ENCODE results near the gene EPB41L4B. TPM values are rescaled to one million over a fixed set of nuclear protein-coding genes. Genes with fewer than 3 reads are reported as not detected.

EPB41L4B gene
- total and polyA plus RNA-seq, 3 donors from 2014 or later: 10.9 to 14.5 (median 14.3) TPM

GRCh38 chr9:109255394-109255793 is 65.5 kb downstream of the EPB41L4B start:
- WGBS, 2 donors: 94 to 95% methylated on average over 15 of the region's 15 CpGs
- intact Hi-C loops (cut with DNase I; ENCODE audit: low total_unique reads): no loop called here
- peaks cover 22% of the 10 kb centered on the region for H3K4me1 ChIP-seq

GRCh38 chr9:109254317-109254716 is 66.5 kb downstream of the EPB41L4B start:
- intact Hi-C loops (cut with DNase I; ENCODE audit: low total_unique reads): no loop called here
- H3K27me3 ChIP-seq: no peaks in the 10 kb centered on the region
- H3K4me3 ChIP-seq: no peak overlapping the region
- H3K9me3 ChIP-seq: no peaks in the 10 kb centered on the region
- H3K4me1 ChIP-seq: peaks cover 22% of the 10 kb centered on the region
- DNase-seq: no peak
- no peaks in the 10 kb centered on the region for H3K36me3 ChIP-seq (ENCODE audit: low read depth, missing control alignments)
- TF ChIP-seq CTCF (IDR thresholded peaks at IDR 0.05) (no peak), POLR2A (IDR thresholded peaks at IDR 0.05) (no peak)
- no peak overlapping the region for H3K27ac ChIP-seq
- 74 to 78% methylated on average over 4 of the region's 4 CpGs for WGBS, 2 donors

More at GRCh38 chr9:109255394-109255793, 65.5 kb downstream of the EPB41L4B start:
- no peak for TF ChIP-seq POLR2A (IDR thresholded peaks at IDR 0.05)
- no peak for DNase-seq
- no peaks in the 10 kb centered on the region for H3K27me3 ChIP-seq
- no peak overlapping the region for H3K27ac ChIP-seq
- no peak overlapping the region for H3K4me3 ChIP-seq
- H3K9me3 ChIP-seq: no peaks in the 10 kb centered on the region
- H3K36me3 ChIP-seq (ENCODE audit: low read depth, missing control alignments): no peaks in the 10 kb centered on the region

- peaks cover 22% of the 10 kb centered on the region for H3K4me1 ChIP-seq
- no peaks in the 10 kb centered on the region for H3K9me3 ChIP-seq
- no peak for DNase-seq
- WGBS, 2 donors: 60 to 78% methylated on average over 7 of the region's 7 CpGs
- TF ChIP-seq POLR2A (IDR thresholded peaks at IDR 0.05): no peak
- TF ChIP-seq CTCF (IDR thresholded peaks at IDR 0.05): no peak
- no peak overlapping the region for H3K4me3 ChIP-seq
- no peaks in the 10 kb centered on the region for H3K27me3 ChIP-seq
- H3K27ac ChIP-seq: no peak overlapping the region
- intact Hi-C loops (cut with DNase I; ENCODE audit: low total_unique reads): no loop called here
- H3K36me3 ChIP-seq (ENCODE audit: low read depth, missing control alignments): no peaks in the 10 kb centered on the region
Observed at GRCh38 chr9:109253637-109254284, 67.1 kb downstream of the EPB41L4B start.

- Histone ChIP-seq H3K27me3 (no peaks in the 10 kb centered on the region), H3K36me3 (ENCODE audit: low read depth, missing control alignments) (no peaks in the 10 kb centered on the region), H3K27ac (no peak overlapping the region), H3K4me3 (no peak overlapping the region), H3K4me1 (peaks cover 22% of the 10 kb centered on the region), H3K9me3 (no peaks in the 10 kb centered on the region)
- 81 to 86% methylated on average over 11 of the region's 11 CpGs for WGBS, 2 donors
- TF ChIP-seq POLR2A (IDR thresholded peaks at IDR 0.05) (no peak), CTCF (IDR thresholded peaks at IDR 0.05) (no peak)
- no peak for DNase-seq
- intact Hi-C loops (cut with DNase I; ENCODE audit: low total_unique reads): no loop called here
Observed at GRCh38 chr9:109253241-109253636, 67.6 kb downstream of the EPB41L4B start.

- 95 to 96% methylated on average over 7 of the region's 7 CpGs for WGBS, 2 donors
- no peak for DNase-seq
- no peaks in the 10 kb centered on the region for H3K27me3 ChIP-seq
- peak overlapping the region; percentile 15 to 44 for H3K27ac ChIP-seq
- no peak overlapping the region for H3K4me3 ChIP-seq
- intact Hi-C loops (cut with DNase I; ENCODE audit: low total_unique reads): no loop called here
- TF ChIP-seq CTCF (IDR thresholded peaks at IDR 0.05) (no peak), POLR2A (IDR thresholded peaks at IDR 0.05) (no peak)
- H3K36me3 ChIP-seq (ENCODE audit: low read depth, missing control alignments): no peaks in the 10 kb centered on the region
- H3K4me1 ChIP-seq: peaks cover 22% of the 10 kb centered on the region
- H3K9me3 ChIP-seq: no peaks in the 10 kb centered on the region
Observed at GRCh38 chr9:109252291-109252690, 68.6 kb downstream of the EPB41L4B start.
